ENCODE data around the gene CACNB4. TPM values are rescaled to one million over a fixed set of nuclear protein-coding genes. Genes with fewer than 3 reads are reported as not detected.

CACNB4 gene
- total and polyA plus RNA-seq, 9 of the 15 experiments (the other 6 are each of a cell fraction or from before 2014, with no cell fraction given): 0.01 to 0.20 (median 0.04) TPM; not detected in 1

DNA sequence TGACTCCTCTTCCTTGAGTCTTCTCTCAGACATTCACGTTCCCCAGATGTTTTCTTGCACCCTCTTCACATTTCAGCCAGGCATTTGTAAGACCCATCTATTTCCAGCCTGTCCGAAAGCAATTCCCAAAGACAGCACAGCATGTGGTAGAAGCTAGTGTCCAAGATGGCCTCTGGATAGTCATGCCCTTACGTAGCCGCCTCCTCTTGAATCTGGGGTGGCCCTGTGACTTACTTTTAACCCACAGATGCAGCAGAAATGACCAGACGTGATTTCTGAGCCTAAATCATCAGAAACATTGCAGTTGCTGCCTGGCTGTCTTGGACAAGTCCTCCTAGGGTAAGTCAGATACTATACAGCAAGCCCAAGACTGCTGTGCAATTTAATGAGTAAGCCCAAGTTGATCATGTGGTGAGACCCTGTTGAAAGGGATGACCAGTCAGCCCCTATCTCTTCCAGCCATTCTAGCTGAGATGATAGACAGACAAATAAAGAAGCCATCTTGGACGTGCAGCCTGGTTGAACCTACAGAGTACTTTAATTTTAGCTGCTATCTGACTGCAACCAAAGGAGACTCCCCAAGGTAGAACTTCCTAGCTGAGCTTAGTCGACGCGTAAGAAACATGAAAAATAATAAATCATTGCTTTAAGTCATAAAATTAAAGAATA, 282.9 kb downstream of the CACNB4 start (continued):
- TF ChIP-seq NR4A1 (CRISPR knock-in tag; IDR thresholded peaks at IDR 0.05): no peak
- peak; percentile 78; the same call in 1 of the 2 replicates for TF ChIP-seq NR4A1 (tag; IDR thresholded peaks at IDR 0.05)
- TF ChIP-seq NFIC (IDR thresholded peaks at IDR 0.05): peak; percentile 72
- no peak for TF ChIP-seq PHF20 (IDR thresholded peaks at IDR 0.05; ENCODE audit: partially characterized antibody)
- no peak for TF ChIP-seq NR1H2 (CRISPR knock-in tag; IDR thresholded peaks at IDR 0.05)
- peak; percentile 76; the same call in 1 of the 2 replicates for TF ChIP-seq PML (IDR thresholded peaks at IDR 0.05; ENCODE audit: low read length)
- no peak for TF ChIP-seq NFXL1 (CRISPR knock-in tag; IDR thresholded peaks at IDR 0.05)
- TF ChIP-seq NFE2 (IDR thresholded peaks at IDR 0.05; ENCODE audit: low read depth): 0 out of 2 replicates have a peak, but pooled peaks have one; percentile 5
- peak; percentile 59; the same call in 1 of the 2 replicates for TF ChIP-seq FOXM1 (IDR thresholded peaks at IDR 0.05; ENCODE audit: low read depth)
- TF ChIP-seq FOXM1 (CRISPR knock-in tag; IDR thresholded peaks at IDR 0.05; ENCODE audit: low read depth): no peak
- TF ChIP-seq, protein P1, sequence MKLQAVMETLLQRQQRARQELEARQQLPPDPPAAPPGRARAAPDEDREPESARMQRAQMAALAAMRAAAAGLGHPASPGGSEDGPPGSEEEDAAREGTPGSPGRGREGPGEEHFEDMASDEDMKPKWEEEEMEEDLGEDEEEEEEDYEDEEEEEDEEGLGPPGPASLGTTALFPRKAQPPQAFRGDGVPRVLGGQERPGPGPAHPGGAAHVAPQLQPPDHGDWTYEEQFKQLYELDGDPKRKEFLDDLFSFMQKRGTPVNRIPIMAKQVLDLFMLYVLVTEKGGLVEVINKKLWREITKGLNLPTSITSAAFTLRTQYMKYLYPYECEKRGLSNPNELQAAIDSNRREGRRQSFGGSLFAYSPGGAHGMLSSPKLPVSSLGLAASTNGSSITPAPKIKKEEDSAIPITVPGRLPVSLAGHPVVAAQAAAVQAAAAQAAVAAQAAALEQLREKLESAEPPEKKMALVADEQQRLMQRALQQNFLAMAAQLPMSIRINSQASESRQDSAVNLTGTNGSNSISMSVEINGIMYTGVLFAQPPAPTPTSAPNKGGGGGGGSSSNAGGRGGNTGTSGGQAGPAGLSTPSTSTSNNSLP (IDR thresholded peaks at IDR 0.05; ENCODE audit: borderline replicate concordance, low read depth, low read length): peak; percentile 73; the same call in 1 of the 2 replicates
- peak; percentile 73 for TF ChIP-seq STAT5A (IDR thresholded peaks at IDR 0.05; ENCODE audit: borderline replicate concordance, low read length)
- no peak for TF ChIP-seq HEY1 (CRISPR knock-in tag; IDR thresholded peaks at IDR 0.05; ENCODE audit: borderline replicate concordance)
- peak; percentile 57 for TF ChIP-seq CXXC5 (CRISPR knock-in tag; IDR thresholded peaks at IDR 0.05)
- TF ChIP-seq ARID1B (IDR thresholded peaks at IDR 0.05): peak; percentile 93
- TF ChIP-seq MTA3 (IDR thresholded peaks at IDR 0.05; ENCODE audit: borderline replicate concordance): 0 out of 2 replicates have a peak, but pooled peaks have one; percentile 47
- peak; percentile 49; the same call in 1 of the 2 replicates for TF ChIP-seq ELF4 (CRISPR knock-in tag; IDR thresholded peaks at IDR 0.05)
- TF ChIP-seq NFE2L1 (tag; IDR thresholded peaks at IDR 0.05; ENCODE audit: borderline replicate concordance, low read depth): no peak
- no peak for TF ChIP-seq SIX5 (IDR thresholded peaks at IDR 0.05; ENCODE audit: borderline replicate concordance in 1 of 2, insufficient read depth in 1 of 2, low read depth in 1 of 2, low read length in 2 of 2)
- TF ChIP-seq GATAD2A (IDR thresholded peaks at IDR 0.05): 0 out of 2 replicates have a peak, but pooled peaks have one; percentile 18
- TF ChIP-seq ZNF766 (CRISPR knock-in tag; conservative IDR thresholded peaks at IDR 0.05): no peak
- TF ChIP-seq ZNF41 (CRISPR knock-in tag; conservative IDR thresholded peaks at IDR 0.05): 0 out of 2 replicates have a peak, but pooled peaks have one; percentile 34
- peak; percentile 91 for TF ChIP-seq CBFA2T2 (conservative IDR thresholded peaks at IDR 0.05)
- no peak for TF ChIP-seq FOXK1 (CRISPR knock-in tag; IDR thresholded peaks at IDR 0.05; ENCODE audit: borderline replicate concordance)
- TF ChIP-seq CREM (IDR thresholded peaks at IDR 0.05; ENCODE audit: low read depth): peak; percentile 40; the same call in 1 of the 2 replicates

Measured in K562 (cell line).